NCI-H1105 treated with DMSO at 0.1 percent for 48 hours (cell line): Measurements from ENCODE around the gene MS4A10.

ENCODE experiments used
- DNase-seq: peaks from one replicate; lab custom pipeline; 2025; lab: John Stamatoyannopoulos, UW

Gene MS4A10

GRCh38 chr11:60825118-60825517 lies 40.0 kb downstream of the MS4A10 start:
- no peak for DNase-seq

DNA sequence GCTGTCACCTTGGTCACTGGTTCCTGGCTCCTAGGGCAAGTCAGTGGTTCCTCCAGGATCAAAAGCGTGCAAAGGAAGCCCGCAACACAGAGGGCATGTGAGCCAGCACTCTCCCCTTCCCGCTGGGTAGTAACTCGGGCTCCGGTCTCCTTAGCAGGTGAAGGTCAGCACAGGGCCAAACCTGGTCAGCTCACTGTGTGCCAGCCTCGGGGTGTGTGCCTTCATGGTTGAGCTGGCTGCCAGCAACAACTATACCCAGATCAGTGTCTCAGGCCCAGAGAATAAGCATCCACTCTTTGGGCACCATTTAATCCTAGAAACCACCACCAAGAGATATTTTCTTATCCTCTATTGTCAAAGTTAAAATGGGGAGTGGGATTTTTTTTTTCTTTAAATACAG lies 40.7 kb downstream of the MS4A10 start:
- DNase-seq, result no peak

DNA sequence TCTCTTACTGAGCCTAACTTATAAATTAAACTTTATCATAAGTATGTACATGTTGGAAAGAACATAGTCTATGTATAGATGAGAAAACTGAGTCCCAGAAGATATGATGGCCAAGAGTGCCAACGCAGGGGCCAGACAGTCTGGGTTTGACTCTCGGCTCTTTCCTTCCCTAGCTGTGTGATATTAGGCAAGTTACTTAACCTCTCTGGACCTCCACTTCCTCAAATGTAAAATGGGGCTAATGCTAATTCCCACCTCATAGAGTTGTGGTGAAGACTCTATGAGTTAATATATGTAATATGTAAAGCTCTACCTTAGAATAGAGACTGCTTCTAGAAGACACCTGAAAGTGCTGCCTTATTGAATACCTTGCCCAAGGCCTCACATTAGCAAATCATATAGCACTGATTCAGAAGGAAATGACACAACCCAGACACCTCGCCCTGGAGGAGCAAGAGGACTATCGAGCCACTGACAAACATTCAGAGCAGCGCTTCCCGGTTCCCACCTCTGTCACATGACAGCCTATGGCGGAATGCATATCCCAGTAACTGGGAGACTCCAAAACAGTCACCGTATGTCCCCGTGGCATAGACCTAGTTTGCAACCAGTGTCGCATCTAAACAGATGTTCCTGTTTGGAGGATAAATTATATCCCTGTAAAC lies 45.5 kb downstream of the MS4A10 start:
- DNase-seq, result no peak

- DNase-seq, result peak; percentile 92
These were observed 46.0 kb downstream of the MS4A10 start for GRCh38 chr11:60831143-60831500.

DNA sequence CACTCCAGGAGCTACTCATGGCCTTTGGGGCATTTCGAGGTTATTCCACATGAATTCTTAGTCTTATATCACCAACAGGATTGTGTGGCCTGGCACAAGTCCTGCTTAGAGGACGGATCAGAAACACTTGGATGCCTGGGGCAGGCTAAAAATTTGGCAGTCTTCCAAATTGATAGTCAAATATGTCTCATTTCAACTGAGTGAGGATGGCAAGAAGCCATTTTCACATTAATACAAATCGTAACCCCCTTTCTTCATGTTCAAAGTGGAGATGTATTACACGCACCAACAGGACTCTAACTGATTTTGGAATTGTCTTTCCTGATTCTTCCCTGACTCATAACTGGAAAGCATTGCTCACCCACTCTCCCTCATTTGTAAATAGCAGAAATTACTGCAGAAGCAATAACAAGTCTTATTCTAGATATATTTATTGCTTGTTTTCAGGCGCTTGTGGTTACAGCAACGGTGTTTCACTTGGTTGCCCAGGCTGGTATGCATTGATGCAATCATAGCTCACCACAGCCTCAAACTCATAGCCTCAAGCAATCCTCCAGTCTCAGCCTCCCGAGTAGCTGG lies 46.5 kb downstream of the MS4A10 start:
- DNase-seq, result peak; percentile 85

DNA sequence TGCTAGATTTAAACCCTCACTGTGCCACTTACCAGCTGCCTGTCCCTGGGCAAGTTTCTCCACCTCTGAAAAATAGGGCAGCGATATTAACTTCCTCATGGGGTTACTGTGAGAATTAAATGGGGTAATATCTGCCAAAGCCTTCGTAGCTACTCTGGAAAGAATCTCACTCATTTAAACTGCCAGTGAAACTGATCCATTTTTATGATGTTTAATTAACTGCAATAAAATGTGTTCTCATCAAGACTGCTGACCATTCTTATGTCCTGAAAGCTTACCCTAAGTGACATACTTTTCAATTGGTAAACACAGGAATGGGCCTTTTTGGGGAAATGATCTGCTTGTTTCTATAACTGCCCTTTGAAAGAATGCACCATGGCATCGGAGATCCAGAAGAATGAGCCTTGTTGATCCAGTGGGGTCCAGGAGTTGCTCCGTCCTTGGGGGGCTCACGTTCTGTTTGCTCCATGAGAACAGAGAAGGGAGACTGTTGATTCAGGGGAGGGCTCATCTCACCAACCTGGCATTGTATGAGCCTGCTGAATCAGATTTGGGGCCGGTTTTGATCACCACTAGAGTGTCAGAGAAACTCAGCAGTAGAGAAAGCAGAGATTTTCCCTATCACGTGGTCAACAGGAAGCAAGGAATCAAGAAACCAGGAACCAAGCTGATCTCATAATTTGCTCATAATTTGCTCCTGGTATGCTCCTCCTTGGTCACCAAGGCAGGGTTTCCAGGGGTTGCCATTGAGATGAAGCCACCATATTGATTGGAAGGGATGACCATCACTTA lies 49.8 kb downstream of the MS4A10 start:
- DNase-seq, result no peak

- DNase-seq, result no peak
These were observed 50.4 kb downstream of the MS4A10 start for GRCh38 chr11:60835534-60835846.

DNA sequence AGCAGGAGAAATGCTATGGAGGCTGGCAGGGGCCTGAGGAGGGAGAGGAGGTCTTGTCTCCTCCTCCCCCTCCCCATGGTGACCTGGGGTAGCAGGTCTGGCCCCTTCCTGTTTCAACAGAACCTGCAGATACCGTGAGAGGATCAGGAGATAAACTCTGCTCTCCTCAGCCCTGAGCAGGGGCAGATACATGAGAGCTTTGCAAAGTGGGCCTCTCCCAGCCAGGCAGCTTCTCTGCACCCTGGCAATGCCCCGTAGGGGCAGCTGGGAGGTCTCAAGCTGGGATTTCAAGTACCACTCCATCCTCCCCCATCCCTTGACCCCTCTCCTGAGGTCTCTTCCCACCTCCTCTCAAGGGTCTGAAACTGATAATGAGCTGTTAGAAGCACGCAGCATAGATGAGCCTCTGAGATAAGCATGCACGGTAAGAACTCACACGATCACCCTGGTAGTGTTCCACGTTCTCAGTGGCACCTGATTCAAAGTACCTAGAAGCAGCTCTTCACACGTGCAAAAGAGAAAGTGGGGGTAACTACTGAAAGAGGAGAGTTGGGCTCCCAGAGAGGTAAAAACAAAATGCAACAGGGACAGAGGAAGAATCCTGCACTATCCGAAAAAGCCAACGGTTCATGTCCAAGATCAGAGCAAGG lies 51.9 kb downstream of the MS4A10 start:
- no peak for DNase-seq

GRCh38 chr11:60838132-60838531 lies 53.0 kb downstream of the MS4A10 start:
- DNase-seq, result no peak

- DNase-seq, result no peak
These were observed 55.6 kb downstream of the MS4A10 start for GRCh38 chr11:60840470-60841430.

DNA sequence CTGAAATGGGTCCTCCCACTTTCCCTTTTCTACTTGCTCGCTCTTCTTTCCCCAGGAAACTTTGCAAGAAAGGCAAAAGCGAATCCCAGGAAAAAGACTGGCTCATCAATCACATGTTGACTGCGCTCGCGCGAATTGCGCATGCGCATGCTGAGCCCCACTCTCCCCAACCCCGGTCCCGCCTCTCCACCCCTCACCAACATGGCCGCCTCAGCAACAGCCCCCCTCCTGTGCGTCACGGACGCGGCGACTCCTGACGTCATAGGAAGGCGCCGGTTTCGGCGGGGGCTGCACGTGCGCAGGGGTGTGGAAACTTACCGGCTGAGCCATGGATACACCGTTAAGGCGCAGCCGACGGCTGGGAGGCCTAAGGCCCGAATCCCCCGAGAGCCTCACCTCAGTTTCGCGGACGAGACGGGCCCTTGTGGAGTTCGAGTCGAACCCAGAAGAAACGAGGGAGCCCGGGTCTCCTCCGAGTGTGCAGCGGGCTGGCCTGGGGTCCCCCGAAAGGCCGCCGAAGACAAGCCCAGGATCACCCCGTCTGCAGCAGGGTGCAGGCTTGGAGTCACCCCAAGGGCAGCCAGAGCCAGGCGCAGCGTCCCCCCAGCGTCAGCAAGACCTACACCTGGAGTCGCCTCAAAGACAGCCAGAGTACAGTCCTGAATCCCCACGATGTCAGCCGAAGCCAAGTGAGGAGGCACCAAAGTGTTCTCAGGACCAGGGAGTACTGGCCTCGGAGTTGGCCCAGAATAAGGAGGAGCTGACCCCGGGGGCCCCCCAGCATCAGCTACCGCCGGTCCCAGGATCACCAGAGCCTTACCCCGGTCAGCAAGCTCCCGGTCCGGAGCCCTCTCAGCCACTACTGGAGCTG lies 56.9 kb downstream of the MS4A10 start, which contains the start of gene CCDC86:
TSS of gene CCDC86 (plus strand) at position 317 of the 871 bp plus-strand sequence. CDS start at position 329, 12 bp downstream.
- peak; percentile 87 for DNase-seq

GRCh38 chr11:60842668-60843600 lies 57.8 kb downstream of the MS4A10 start:
- no peak for DNase-seq

DNA sequence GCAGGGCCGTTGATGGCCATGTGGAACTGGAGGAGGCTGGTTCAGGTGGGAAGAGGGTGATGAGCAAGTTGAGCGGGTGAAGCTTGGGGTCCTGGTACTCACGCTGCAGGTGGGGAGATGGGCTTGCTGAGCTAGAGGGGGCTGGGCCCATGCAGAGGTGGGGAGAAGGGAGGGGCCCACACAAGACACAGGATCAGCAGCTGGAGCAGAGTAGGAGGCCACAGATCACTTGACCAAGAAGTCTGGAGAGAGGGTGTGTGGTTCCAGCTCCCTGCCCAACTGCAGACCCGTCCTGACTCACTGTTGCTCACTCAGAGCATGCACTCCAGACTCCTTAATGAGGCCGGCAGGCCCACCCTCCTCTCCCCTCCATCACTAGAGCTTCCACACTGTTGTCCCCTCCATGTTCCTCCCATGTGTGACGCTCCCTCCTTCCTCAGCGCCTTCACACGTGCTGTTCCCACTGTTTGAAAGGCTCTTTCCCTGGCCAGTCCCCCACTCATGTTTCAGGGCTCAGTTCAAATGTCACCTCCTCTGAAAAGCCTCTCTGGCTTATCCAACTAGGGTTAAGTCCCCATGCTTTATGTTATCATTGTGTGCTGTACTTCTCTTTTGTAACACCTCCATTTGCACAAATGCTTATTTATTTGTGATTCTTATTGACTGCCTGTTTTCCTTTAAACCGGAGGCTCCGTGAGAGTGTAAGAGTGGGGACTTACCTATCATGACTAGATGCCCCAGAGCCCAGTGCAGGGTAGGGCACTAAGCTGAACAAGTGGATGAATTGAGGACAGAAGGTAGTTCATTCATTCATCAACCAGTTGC lies 59.1 kb downstream of the MS4A10 start:
- DNase-seq, result no peak

GRCh38 chr11:60844870-60845221 lies 59.7 kb downstream of the MS4A10 start:
- no peak for DNase-seq

GRCh38 chr11:60845338-60845737 lies 60.2 kb downstream of the MS4A10 start:
- no peak for DNase-seq

GRCh38 chr11:60847281-60847680 lies 62.1 kb downstream of the MS4A10 start:
- DNase-seq, result no peak

- DNase-seq, result no peak
These were observed 62.8 kb downstream of the MS4A10 start for GRCh38 chr11:60847896-60848295.

DNA sequence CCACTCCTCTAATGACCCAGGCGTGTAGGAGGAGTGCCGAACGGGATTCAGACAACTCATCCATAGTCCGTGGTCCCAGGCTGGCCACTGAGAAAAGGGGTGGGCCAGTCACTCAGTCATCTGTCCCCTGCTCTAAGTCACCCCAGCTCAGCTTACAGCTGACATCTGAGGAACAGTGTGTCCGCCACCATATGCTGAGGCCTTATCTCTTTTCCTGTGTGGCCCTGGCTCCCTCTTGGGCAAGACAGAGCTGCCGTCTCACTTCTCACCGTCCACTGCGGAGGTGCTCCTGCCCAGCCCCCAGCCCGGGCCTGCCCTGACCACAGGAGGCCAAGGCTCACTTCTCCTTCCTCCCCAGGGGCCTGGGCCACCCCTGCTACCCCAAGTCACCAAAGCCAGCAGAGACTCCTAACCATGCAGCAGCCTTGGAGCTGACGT lies 63.6 kb downstream of the MS4A10 start:
- DNase-seq, result no peak
